ENCODE data around the gene OLR1. TPM values are rescaled to one million over a fixed set of nuclear protein-coding genes. Genes with fewer than 3 reads are reported as not detected.

Gene OLR1
- polyA plus RNA-seq, 4 donors = 0.61 to 1.2 (median 0.81) TPM

- DNase-seq (ENCODE audit: low read depth in 4 of 4, low spot score in 3 of 4) = no peak
These were observed 17.8 kb downstream of the OLR1 start for GRCh38 chr12:10154145-10154496.

GRCh38 chr12:10153271-10154144, 18.4 kb downstream of the OLR1 start:
- DNase-seq (ENCODE audit: low read depth in 4 of 4, low spot score in 3 of 4) = peak; percentile 51 to 57 (median 54)

- no peak for DNase-seq (ENCODE audit: low read depth in 4 of 4, low spot score in 3 of 4)
These were observed 20.3 kb downstream of the OLR1 start for GRCh38 chr12:10151621-10152020.

GRCh38 chr12:10147714-10148403, 24.1 kb downstream of the OLR1 start:
- no peak for DNase-seq (ENCODE audit: low read depth in 4 of 4, low spot score in 3 of 4)

- no peak for DNase-seq (ENCODE audit: low read depth in 4 of 4, low spot score in 3 of 4)
These were observed 28.8 kb downstream of the OLR1 start for GRCh38 chr12:10142976-10143589.

GRCh38 chr12:10140001-10140400, 31.9 kb downstream of the OLR1 start:
- peak in 3 of 4 donors; percentile 10 to 27 (median 27) for DNase-seq (ENCODE audit: low read depth in 4 of 4, low spot score in 3 of 4)

- no peak for DNase-seq (ENCODE audit: low read depth in 4 of 4, low spot score in 3 of 4)
These were observed 35.2 kb downstream of the OLR1 start for GRCh38 chr12:10136637-10137205.

- no peak for DNase-seq (ENCODE audit: low read depth in 4 of 4, low spot score in 3 of 4)
These were observed 36.8 kb downstream of the OLR1 start for GRCh38 chr12:10135126-10135525.

GRCh38 chr12:10132850-10133370, 39.0 kb downstream of the OLR1 start:
- DNase-seq (ENCODE audit: low read depth in 4 of 4, low spot score in 3 of 4) = no peak

GRCh38 chr12:10131111-10131690, 40.7 kb downstream of the OLR1 start:
- DNase-seq (ENCODE audit: low read depth in 4 of 4, low spot score in 3 of 4) = no peak

GRCh38 chr12:10130042-10130441, 41.9 kb downstream of the OLR1 start, which contains the start of gene CLEC7A:
CLEC7A (minus strand) TSS chr12:10130199; CDS start chr12:10130082, 117 bp downstream.
- no peak for DNase-seq (ENCODE audit: low read depth in 4 of 4, low spot score in 3 of 4)

- no peak for DNase-seq (ENCODE audit: low read depth in 4 of 4, low spot score in 3 of 4)
These were observed 43.2 kb downstream of the OLR1 start for GRCh38 chr12:10128687-10129086.

GRCh38 chr12:10126413-10126812, 45.5 kb downstream of the OLR1 start:
- no peak for DNase-seq (ENCODE audit: low read depth in 4 of 4, low spot score in 3 of 4)

GRCh38 chr12:10122689-10123088, 49.2 kb downstream of the OLR1 start:
- no peak for DNase-seq (ENCODE audit: low read depth in 4 of 4, low spot score in 3 of 4)

- no peak for DNase-seq (ENCODE audit: low read depth in 4 of 4, low spot score in 3 of 4)
These were observed 50.7 kb downstream of the OLR1 start for GRCh38 chr12:10121278-10121677.

- no peak for DNase-seq (ENCODE audit: low read depth in 4 of 4, low spot score in 3 of 4)
These were observed 52.9 kb downstream of the OLR1 start for GRCh38 chr12:10119066-10119465.

- DNase-seq (ENCODE audit: low read depth in 4 of 4, low spot score in 3 of 4) = no peak
These were observed 56.0 kb downstream of the OLR1 start for GRCh38 chr12:10115890-10116289.

GRCh38 chr12:10115311-10115710, 56.6 kb downstream of the OLR1 start:
- no peak for DNase-seq (ENCODE audit: low read depth in 4 of 4, low spot score in 3 of 4)

- DNase-seq (ENCODE audit: low read depth in 4 of 4, low spot score in 3 of 4) = no peak
These were observed 58.0 kb downstream of the OLR1 start for GRCh38 chr12:10113920-10114319.

- DNase-seq (ENCODE audit: low read depth in 4 of 4, low spot score in 3 of 4) = no peak
These were observed 58.9 kb downstream of the OLR1 start for GRCh38 chr12:10113075-10113474.
